WERI-Rb-1 (cell line): ENCODE data around the gene ANO6.

ENCODE experiments used
- DNase-seq: peaks from one replicate; pipeline ENCODE4 v3.0.0-alpha.2; 2020
- H3K27ac ChIP-seq: fragments of 250-450 bp; sonication (Bioruptor Pico); 2 replicates; pipeline ENCODE4 v1.5.1; 2020; ENCODE audit warnings: mild to moderate bottlenecking, moderate library complexity
- H3K27me3 ChIP-seq: fragments of 250-450 bp; sonication (Bioruptor Pico); 2 replicates; pipeline ENCODE4 v1.5.1; 2021; ENCODE audit warnings: mild to moderate bottlenecking, low read depth, moderate library complexity; ENCODE audit not compliant: insufficient read depth, severe bottlenecking
- H3K36me3 ChIP-seq: fragments of 250-450 bp; sonication (Bioruptor Pico); 2 replicates; pipeline ENCODE4 v1.5.1; 2020; ENCODE audit warnings: mild to moderate bottlenecking, moderate library complexity
- H3K4me3 ChIP-seq: 2 replicates; pipeline ENCODE4 v1.5.1; 2011; ENCODE audit warnings: low read depth, mild to moderate bottlenecking, control low read depth, low read length
- H3K9me3 ChIP-seq: fragments of 250-450 bp; sonication (Bioruptor Pico); 2 replicates; pipeline ENCODE4 v1.5.1; 2021; ENCODE audit warnings: mild to moderate bottlenecking, moderate library complexity; ENCODE audit not compliant: severe bottlenecking
- CTCF ChIP-seq: IDR thresholded peaks from 2 replicates; pipeline ENCODE4 v1.5.1; 2011; ENCODE audit warnings: low read depth, mild to moderate bottlenecking, control low read depth, inconsistent platforms, low read length

ANO6 gene

GRCh38 chr12:45406988-45407850, 191.3 kb downstream of the ANO6 start:
- DNase-seq = no peak
- Histone ChIP-seq H3K27ac (no peak overlapping the region), H3K36me3 (peaks cover 13% of the 10 kb centered on the region), H3K4me3 (no peak overlapping the region), H3K9me3 (no peaks in the 10 kb centered on the region), H3K27me3 (no peaks in the 10 kb centered on the region)
- TF ChIP-seq CTCF = no peak

- Histone ChIP-seq H3K27ac (no peak overlapping the region), H3K9me3 (no peaks in the 10 kb centered on the region), H3K27me3 (no peaks in the 10 kb centered on the region), H3K36me3 (peaks cover 18% of the 10 kb centered on the region), H3K4me3 (no peak overlapping the region)
- no peak for DNase-seq
- no peak for TF ChIP-seq CTCF
Measured at GRCh38 chr12:45407981-45408728, 192.3 kb downstream of the ANO6 start.

- Histone ChIP-seq H3K27me3 (no peaks in the 10 kb centered on the region), H3K36me3 (peaks cover 13% of the 10 kb centered on the region), H3K27ac (no peak overlapping the region), H3K4me3 (no peak overlapping the region), H3K9me3 (no peaks in the 10 kb centered on the region)
- no peak for TF ChIP-seq CTCF
- DNase-seq = no peak
Measured at GRCh38 chr12:45408729-45409114, 192.8 kb downstream of the ANO6 start.

- H3K9me3 ChIP-seq = no peaks in the 10 kb centered on the region
- no peak overlapping the region for H3K27ac ChIP-seq
- no peaks in the 10 kb centered on the region for H3K27me3 ChIP-seq
- peaks cover 11% of the 10 kb centered on the region for H3K36me3 ChIP-seq
- no peak for TF ChIP-seq CTCF
- no peak overlapping the region for H3K4me3 ChIP-seq
- DNase-seq = no peak
Measured at GRCh38 chr12:45409966-45410365, 194.1 kb downstream of the ANO6 start.

- Histone ChIP-seq H3K27me3 (no peaks in the 10 kb centered on the region), H3K4me3 (no peak overlapping the region), H3K36me3 (peaks cover 11% of the 10 kb centered on the region), H3K9me3 (no peaks in the 10 kb centered on the region), H3K27ac (no peak overlapping the region)
- no peak for TF ChIP-seq CTCF
- no peak for DNase-seq
Measured at GRCh38 chr12:45411626-45412025, 195.7 kb downstream of the ANO6 start.
